ENCODE data around the gene REEP5.
A peak's percentile ranks its signal among the peaks of the same experiment; 100 is the strongest.

The REEP5 gene

DNA sequence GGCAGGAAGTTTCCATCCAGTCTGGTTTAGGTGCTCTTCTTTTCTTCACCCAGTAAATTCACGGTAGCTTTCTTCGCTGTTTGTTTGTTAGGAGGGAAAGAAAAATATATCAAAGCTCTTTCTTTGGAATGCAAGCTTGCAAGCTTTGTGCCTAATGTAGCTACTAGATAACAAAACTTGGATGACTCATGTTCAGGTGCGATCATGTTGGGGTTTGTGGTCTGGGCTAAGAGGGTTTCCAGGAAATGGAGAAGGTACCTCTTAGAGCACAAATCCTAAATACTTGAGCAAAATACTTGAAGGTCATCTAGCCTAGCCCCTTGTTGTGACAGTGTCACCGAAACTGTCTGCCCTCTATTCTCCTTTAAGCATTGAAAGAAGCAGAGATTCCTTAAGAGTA, 43.3 kb downstream of the REEP5 start:
- Histone ChIP-seq H3K36me3 (ENCODE audit: insufficient read depth, low read length) (peaks cover 30% of the 10 kb centered on the region), H3K27ac (ENCODE audit: low read depth, low read length) (no peak overlapping the region), H3K4me3 (ENCODE audit: low read depth in 1 of 2, low read length in 2 of 2) (no peak overlapping the region), H3K9me3 (ENCODE audit: low read length) (no peaks in the 10 kb centered on the region), H3K27me3 (ENCODE audit: control insufficient read depth in 1 of 2, insufficient read depth in 2 of 2, low read length in 2 of 2) (no peaks in the 10 kb centered on the region), H3K4me1 (ENCODE audit: insufficient read depth, low read length) (no peaks in the 10 kb centered on the region), H3K9ac (ENCODE audit: low read length) (no peak overlapping the region)

DNA sequence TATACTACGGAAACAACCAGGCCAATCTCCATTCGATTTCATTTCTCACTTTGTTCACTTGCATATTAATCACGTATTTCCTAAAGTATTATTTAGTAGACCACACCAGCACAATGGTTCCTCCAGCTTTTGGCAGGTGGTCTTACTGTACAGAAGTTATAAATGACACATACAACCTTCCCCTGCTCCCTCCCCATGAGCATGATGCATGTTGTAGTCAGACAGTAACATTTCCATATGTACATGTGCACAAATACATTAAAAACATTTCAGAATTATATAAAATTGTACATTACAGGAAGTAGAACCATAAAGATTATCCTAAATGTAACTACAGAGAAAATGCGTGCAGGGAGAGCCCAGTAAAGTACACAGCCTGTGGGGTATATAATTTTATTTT, 43.9 kb downstream of the REEP5 start:
- H3K27me3 ChIP-seq (ENCODE audit: control insufficient read depth in 1 of 2, insufficient read depth in 2 of 2, low read length in 2 of 2): no peaks in the 10 kb centered on the region
- no peak overlapping the region for H3K9ac ChIP-seq (ENCODE audit: low read length)
- H3K4me1 ChIP-seq (ENCODE audit: insufficient read depth, low read length): no peaks in the 10 kb centered on the region
- H3K36me3 ChIP-seq (ENCODE audit: insufficient read depth, low read length): peaks cover 25% of the 10 kb centered on the region
- no peak overlapping the region for H3K27ac ChIP-seq (ENCODE audit: low read depth, low read length)
- H3K9me3 ChIP-seq (ENCODE audit: low read length): no peaks in the 10 kb centered on the region
- no peak overlapping the region for H3K4me3 ChIP-seq (ENCODE audit: low read depth in 1 of 2, low read length in 2 of 2)

DNA sequence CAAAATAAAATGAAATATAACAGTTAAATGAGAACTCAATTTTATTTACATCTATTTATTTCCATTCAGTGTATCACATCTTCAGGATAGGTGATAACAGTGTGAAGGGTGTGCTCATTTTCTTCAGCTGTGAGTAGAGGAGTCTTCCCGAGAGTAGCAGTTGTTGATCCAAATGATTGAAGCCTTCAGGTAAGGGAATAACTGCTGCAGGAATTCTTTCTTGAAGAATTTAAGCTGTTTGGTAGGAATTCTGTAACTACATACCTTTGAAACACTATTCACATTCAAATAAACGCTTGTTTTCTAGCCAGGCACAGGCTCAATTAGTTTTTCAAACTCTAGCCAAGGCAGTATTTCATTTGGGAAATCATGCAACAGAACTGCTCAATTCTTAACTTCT, 45.7 kb downstream of the REEP5 start:
- Histone ChIP-seq H3K36me3 (ENCODE audit: insufficient read depth, low read length) (peaks cover 15% of the 10 kb centered on the region), H3K4me3 (ENCODE audit: low read depth in 1 of 2, low read length in 2 of 2) (no peak overlapping the region), H3K27me3 (ENCODE audit: control insufficient read depth in 1 of 2, insufficient read depth in 2 of 2, low read length in 2 of 2) (no peaks in the 10 kb centered on the region), H3K4me1 (ENCODE audit: insufficient read depth, low read length) (no peaks in the 10 kb centered on the region), H3K9me3 (ENCODE audit: low read length) (no peaks in the 10 kb centered on the region), H3K9ac (ENCODE audit: low read length) (no peak overlapping the region), H3K27ac (ENCODE audit: low read depth, low read length) (no peak overlapping the region)

GRCh38 chr5:112870966-112871365, 51.1 kb downstream of the REEP5 start:
- H3K27ac ChIP-seq (ENCODE audit: low read depth, low read length): no peak overlapping the region
- H3K9me3 ChIP-seq (ENCODE audit: low read length): no peaks in the 10 kb centered on the region
- H3K9ac ChIP-seq (ENCODE audit: low read length): no peak overlapping the region
- no peaks in the 10 kb centered on the region for H3K27me3 ChIP-seq (ENCODE audit: control insufficient read depth in 1 of 2, insufficient read depth in 2 of 2, low read length in 2 of 2)
- H3K4me1 ChIP-seq (ENCODE audit: insufficient read depth, low read length): no peaks in the 10 kb centered on the region
- no peak overlapping the region for H3K4me3 ChIP-seq (ENCODE audit: low read depth in 1 of 2, low read length in 2 of 2)
- peaks cover 32% of the 10 kb centered on the region for H3K36me3 ChIP-seq (ENCODE audit: insufficient read depth, low read length)

- H3K27ac ChIP-seq (ENCODE audit: low read depth, low read length): no peak overlapping the region
- H3K27me3 ChIP-seq (ENCODE audit: control insufficient read depth in 1 of 2, insufficient read depth in 2 of 2, low read length in 2 of 2): no peaks in the 10 kb centered on the region
- H3K9me3 ChIP-seq (ENCODE audit: low read length): no peaks in the 10 kb centered on the region
- H3K4me3 ChIP-seq (ENCODE audit: low read depth in 1 of 2, low read length in 2 of 2): no peak overlapping the region
- H3K9ac ChIP-seq (ENCODE audit: low read length): no peak overlapping the region
- peaks cover 37% of the 10 kb centered on the region for H3K36me3 ChIP-seq (ENCODE audit: insufficient read depth, low read length)
- no peaks in the 10 kb centered on the region for H3K4me1 ChIP-seq (ENCODE audit: insufficient read depth, low read length)
These were observed 52.1 kb downstream of the REEP5 start for GRCh38 chr5:112869948-112870347.

GRCh38 chr5:112867411-112867810, 54.6 kb downstream of the REEP5 start:
- Histone ChIP-seq H3K4me3 (ENCODE audit: low read depth in 1 of 2, low read length in 2 of 2) (no peak overlapping the region), H3K36me3 (ENCODE audit: insufficient read depth, low read length) (peaks cover 53% of the 10 kb centered on the region), H3K4me1 (ENCODE audit: insufficient read depth, low read length) (peaks cover 14% of the 10 kb centered on the region), H3K27ac (ENCODE audit: low read depth, low read length) (no peak overlapping the region), H3K9ac (ENCODE audit: low read length) (no peak overlapping the region), H3K27me3 (ENCODE audit: control insufficient read depth in 1 of 2, insufficient read depth in 2 of 2, low read length in 2 of 2) (no peaks in the 10 kb centered on the region), H3K9me3 (ENCODE audit: low read length) (no peaks in the 10 kb centered on the region)

- Histone ChIP-seq H3K4me3 (ENCODE audit: low read depth in 1 of 2, low read length in 2 of 2) (no peak overlapping the region), H3K4me1 (ENCODE audit: insufficient read depth, low read length) (peaks cover 20% of the 10 kb centered on the region), H3K27ac (ENCODE audit: low read depth, low read length) (no peak overlapping the region), H3K36me3 (ENCODE audit: insufficient read depth, low read length) (peaks cover 53% of the 10 kb centered on the region), H3K27me3 (ENCODE audit: control insufficient read depth in 1 of 2, insufficient read depth in 2 of 2, low read length in 2 of 2) (no peaks in the 10 kb centered on the region), H3K9ac (ENCODE audit: low read length) (no peak overlapping the region), H3K9me3 (ENCODE audit: low read length) (no peaks in the 10 kb centered on the region)
These were observed 55.3 kb downstream of the REEP5 start for GRCh38 chr5:112866739-112867138.

DNA sequence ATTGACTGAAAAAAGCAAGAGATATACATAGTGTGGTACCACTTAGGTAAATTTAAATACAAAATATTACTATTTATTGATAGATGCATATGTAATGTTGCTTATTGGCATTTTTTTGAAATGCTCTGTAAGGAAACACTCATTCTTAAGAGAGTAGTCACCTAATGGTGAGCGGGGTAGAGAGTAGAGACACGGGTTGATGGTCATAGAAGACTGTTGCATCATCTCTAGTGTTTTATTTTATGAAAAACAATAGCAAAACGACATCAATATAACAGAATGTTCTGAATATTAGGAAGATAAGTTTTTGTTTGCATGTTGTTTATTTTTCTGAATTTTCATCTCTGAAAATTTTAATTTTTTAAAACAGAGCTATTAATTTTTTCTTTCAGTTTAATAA, 56.9 kb downstream of the REEP5 start:
- no peak overlapping the region for H3K9ac ChIP-seq (ENCODE audit: low read length)
- no peak overlapping the region for H3K4me3 ChIP-seq (ENCODE audit: low read depth in 1 of 2, low read length in 2 of 2)
- H3K36me3 ChIP-seq (ENCODE audit: insufficient read depth, low read length): peaks cover 45% of the 10 kb centered on the region
- no peaks in the 10 kb centered on the region for H3K9me3 ChIP-seq (ENCODE audit: low read length)
- H3K27me3 ChIP-seq (ENCODE audit: control insufficient read depth in 1 of 2, insufficient read depth in 2 of 2, low read length in 2 of 2): no peaks in the 10 kb centered on the region
- H3K4me1 ChIP-seq (ENCODE audit: insufficient read depth, low read length): peaks cover 26% of the 10 kb centered on the region
- no peak overlapping the region for H3K27ac ChIP-seq (ENCODE audit: low read depth, low read length)

GRCh38 chr5:112863549-112863948, 58.5 kb downstream of the REEP5 start:
- Histone ChIP-seq H3K27me3 (ENCODE audit: control insufficient read depth in 1 of 2, insufficient read depth in 2 of 2, low read length in 2 of 2) (no peaks in the 10 kb centered on the region), H3K27ac (ENCODE audit: low read depth, low read length) (no peak overlapping the region), H3K9ac (ENCODE audit: low read length) (no peak overlapping the region), H3K36me3 (ENCODE audit: insufficient read depth, low read length) (peaks cover 36% of the 10 kb centered on the region), H3K4me1 (ENCODE audit: insufficient read depth, low read length) (peaks cover 26% of the 10 kb centered on the region), H3K4me3 (ENCODE audit: low read depth in 1 of 2, low read length in 2 of 2) (no peak overlapping the region), H3K9me3 (ENCODE audit: low read length) (no peaks in the 10 kb centered on the region)

DNA sequence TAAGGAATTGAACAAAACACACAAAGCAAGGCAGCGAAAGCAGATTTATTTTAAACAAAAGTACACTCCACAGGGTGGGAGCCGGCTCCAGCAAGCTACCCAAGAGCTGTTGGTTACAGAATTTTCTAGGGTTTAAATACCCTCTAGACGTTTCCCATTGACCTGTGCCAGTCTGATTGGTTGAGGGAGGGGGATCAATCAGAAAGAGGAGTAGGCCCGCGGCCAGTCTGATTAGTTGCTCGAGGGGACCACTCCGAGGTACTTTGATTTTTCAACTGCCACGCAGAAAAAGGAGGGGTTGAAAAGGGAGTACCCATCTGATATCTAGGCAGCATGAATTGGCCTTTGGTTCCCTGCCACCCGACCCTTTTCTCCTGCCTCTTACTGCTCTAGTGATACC, 59.9 kb downstream of the REEP5 start:
- H3K36me3 ChIP-seq (ENCODE audit: insufficient read depth, low read length): peaks cover 27% of the 10 kb centered on the region
- no peaks in the 10 kb centered on the region for H3K9me3 ChIP-seq (ENCODE audit: low read length)

DNA sequence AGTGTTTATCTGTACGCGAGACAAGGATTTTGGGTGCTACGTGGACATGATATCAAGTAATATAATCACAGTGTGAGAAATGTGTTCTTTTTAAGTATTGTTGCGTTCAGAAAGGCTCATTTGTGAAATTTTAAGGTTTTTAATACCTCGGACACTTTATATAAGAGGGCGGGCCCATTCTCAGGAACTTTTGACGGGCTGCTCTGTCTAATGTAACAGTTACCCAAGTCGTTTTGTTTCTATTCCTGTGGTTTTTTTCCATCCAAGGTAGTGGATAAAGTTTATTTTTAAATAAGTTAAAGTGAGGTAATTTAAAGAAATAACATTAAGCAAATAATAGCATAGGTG, 60.4 kb downstream of the REEP5 start:
- peak overlapping the region; percentile 95 for H3K9ac ChIP-seq (ENCODE audit: low read length)
- H3K9me3 ChIP-seq (ENCODE audit: low read length): no peaks in the 10 kb centered on the region
- peak overlapping the region; percentile 55 to 96 for H3K4me3 ChIP-seq (ENCODE audit: low read depth in 1 of 2, low read length in 2 of 2)
- H3K27me3 ChIP-seq (ENCODE audit: control insufficient read depth in 1 of 2, insufficient read depth in 2 of 2, low read length in 2 of 2): no peaks in the 10 kb centered on the region
- peaks cover 27% of the 10 kb centered on the region for H3K36me3 ChIP-seq (ENCODE audit: insufficient read depth, low read length)
- peaks cover 26% of the 10 kb centered on the region for H3K4me1 ChIP-seq (ENCODE audit: insufficient read depth, low read length)
- H3K27ac ChIP-seq (ENCODE audit: low read depth, low read length): peak overlapping the region; percentile 91

More for the DNA sequence above, 59.9 kb downstream of the REEP5 start:
- Histone ChIP-seq H3K27ac (ENCODE audit: low read depth, low read length) (no peak overlapping the region), H3K4me3 (ENCODE audit: low read depth in 1 of 2, low read length in 2 of 2) (peak overlapping the region; percentile 55 to 96), H3K27me3 (ENCODE audit: control insufficient read depth in 1 of 2, insufficient read depth in 2 of 2, low read length in 2 of 2) (no peaks in the 10 kb centered on the region), H3K4me1 (ENCODE audit: insufficient read depth, low read length) (peaks cover 26% of the 10 kb centered on the region), H3K9ac (ENCODE audit: low read length) (peak overlapping the region; percentile 95)

- Histone ChIP-seq H3K9ac (ENCODE audit: low read length) (peak within 1 kb of the TSS; percentile 95), H3K4me1 (ENCODE audit: insufficient read depth, low read length) (peaks cover 26% of the 10 kb centered on the region), H3K27ac (ENCODE audit: low read depth, low read length) (peak within 1 kb of the TSS; percentile 91), H3K36me3 (ENCODE audit: insufficient read depth, low read length) (peaks cover 23% of the 10 kb centered on the region), H3K4me3 (ENCODE audit: low read depth in 1 of 2, low read length in 2 of 2) (peak within 1 kb of the TSS; percentile 55 to 96), H3K27me3 (ENCODE audit: control insufficient read depth in 1 of 2, insufficient read depth in 2 of 2, low read length in 2 of 2) (no peaks in the 10 kb centered on the region), H3K9me3 (ENCODE audit: low read length) (no peaks in the 10 kb centered on the region)
These were observed 60.9 kb downstream of the REEP5 start, which contains the start of gene SRP19 for GRCh38 chr5:112860929-112861637. Gene SRP19 (plus strand): TSS chr5:112861287. CDS start chr5:112861377, 90 bp downstream.

Measured in muscle layer of colon (tissue), 2 donors.